Activated CD4-positive, alpha-beta T cell treated with anti-CD3 and anti-CD28 coated beads, Interleukin-2, amount 10 ng/mL, durations not matched to agents 7 days and 5 days (primary cell): ENCODE results near the gene RHCG. TPM values are rescaled to one million over a fixed set of nuclear protein-coding genes. Genes with fewer than 3 reads are reported as not detected.
"Not testable (repeated sequence)": the region's sequence is repeated elsewhere in the genome, so short reads cannot be mapped to it uniquely, and the experiment has no call there.

ENCODE experiments used
- CTCF ChIA-PET: fragments of 350-600 bp; sonication (Branson Sonifier 250); formaldehyde crosslinking; loops from one replicate; lab custom pipeline; 2021; ENCODE audit warnings: antibody characterized with exemption; lab: Charles Lee
- POLR2A ChIA-PET: fragments of 350-600 bp; sonication (Branson Sonifier 250); formaldehyde crosslinking; loops from one replicate; lab custom pipeline; 2021; ENCODE audit warnings: antibody characterized with exemption; lab: Charles Lee
- DNase-seq: peaks from one replicate; pipeline ENCODE4 v3.0.0-alpha.2; 2020
- H3K27ac Mint-ChIP-seq: one replicate; pipeline ENCODE4 v1.8.0; 2021; ENCODE audit warnings: mild to moderate bottlenecking, moderate library complexity, mixed read lengths
- H3K27me3 Mint-ChIP-seq: one replicate; pipeline ENCODE4 v1.8.0; 2021; ENCODE audit warnings: mixed read lengths
- H3K36me3 Mint-ChIP-seq: one replicate; pipeline ENCODE4 v1.8.0; 2021; ENCODE audit warnings: low read depth, mixed read lengths
- H3K4me1 Mint-ChIP-seq: one replicate; pipeline ENCODE4 v1.8.0; 2021; ENCODE audit warnings: mixed read lengths
- H3K4me3 Mint-ChIP-seq: one replicate; pipeline ENCODE4 v1.8.0; 2021; ENCODE audit warnings: mild to moderate bottlenecking, moderate library complexity, mixed read lengths
- H3K9me3 Mint-ChIP-seq: one replicate; pipeline ENCODE4 v1.8.0; 2021; ENCODE audit warnings: mixed read lengths
- total RNA-seq, 2 experiments: library from RNA; stranded (reverse); gene quantifications; one replicate each; pipeline ENCODE4 v1.2.3, GENCODE V29; 2021

The RHCG gene
- total RNA-seq, 2 experiments from 2014 or later = not detected

- Mint-ChIP-seq H3K27me3 (peaks cover 15% of the 10 kb centered on the region), H3K36me3 (no peaks in the 10 kb centered on the region), H3K4me3 (no peak overlapping the region), H3K4me1 (peaks cover 4% of the 10 kb centered on the region), H3K9me3 (no peaks in the 10 kb centered on the region), H3K27ac (no peak overlapping the region)
- ChIA-PET CTCF (no interaction called here), POLR2A (no interaction called here)
- no peak for DNase-seq
These were observed 13.3 kb downstream of the RHCG start for GRCh38 chr15:89483079-89483478.

GRCh38 chr15:89482139-89482538 lies 14.2 kb downstream of the RHCG start:
- Mint-ChIP-seq H3K9me3 (no peaks in the 10 kb centered on the region), H3K27me3 (peaks cover 14% of the 10 kb centered on the region), H3K27ac (no peak overlapping the region), H3K4me3 (no peak overlapping the region), H3K4me1 (peaks cover 4% of the 10 kb centered on the region), H3K36me3 (no peaks in the 10 kb centered on the region)
- CTCF ChIA-PET = no interaction called here
- DNase-seq = no peak
- POLR2A ChIA-PET = no interaction called here

DNA sequence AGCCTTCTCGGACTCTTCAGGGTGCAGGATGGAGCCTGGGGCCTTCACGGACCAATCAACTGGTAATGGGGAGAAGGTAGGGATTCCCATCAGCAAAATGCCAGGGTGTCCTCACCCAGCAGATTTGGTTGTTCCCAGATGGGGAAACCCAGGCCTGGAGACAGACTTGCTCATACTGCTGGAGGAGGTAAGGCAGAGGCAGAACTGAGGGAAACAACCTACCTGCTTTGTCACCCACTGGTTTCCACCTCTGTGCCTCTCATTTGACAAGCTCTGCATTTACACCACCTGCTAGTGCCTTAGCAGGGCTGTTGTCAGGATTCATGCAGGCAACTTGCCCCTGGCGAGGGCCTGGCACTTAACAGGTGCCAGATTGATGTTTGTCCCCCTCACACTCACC lies 15.9 kb downstream of the RHCG start:
- CTCF ChIA-PET = no interaction called here
- Mint-ChIP-seq H3K27ac (no peak overlapping the region), H3K27me3 (peaks cover 5% of the 10 kb centered on the region), H3K36me3 (no peaks in the 10 kb centered on the region), H3K4me3 (no peak overlapping the region), H3K9me3 (no peaks in the 10 kb centered on the region), H3K4me1 (no peaks in the 10 kb centered on the region)
- DNase-seq = no peak
- POLR2A ChIA-PET = no interaction called here

GRCh38 chr15:89479173-89479572 lies 17.2 kb downstream of the RHCG start:
- ChIA-PET POLR2A (no interaction called here), CTCF (no interaction called here)
- H3K4me1 Mint-ChIP-seq = no peaks in the 10 kb centered on the region
- DNase-seq = no peak
- H3K9me3 Mint-ChIP-seq = no peaks in the 10 kb centered on the region
- H3K4me3 Mint-ChIP-seq = no peak overlapping the region
- no peak overlapping the region for H3K27ac Mint-ChIP-seq
- no peaks in the 10 kb centered on the region for H3K27me3 Mint-ChIP-seq
- no peaks in the 10 kb centered on the region for H3K36me3 Mint-ChIP-seq

- DNase-seq = no peak
- Mint-ChIP-seq H3K4me3 (no peak overlapping the region), H3K36me3 (no peaks in the 10 kb centered on the region), H3K4me1 (no peaks in the 10 kb centered on the region), H3K27me3 (no peaks in the 10 kb centered on the region), H3K27ac (no peak overlapping the region), H3K9me3 (no peaks in the 10 kb centered on the region)
- CTCF ChIA-PET = interaction anchor here (1.2 kb wide), 1 partner anchor 59 kb away, joined by 3 read pairs; no protein-coding TSS in a partner anchor
- POLR2A ChIA-PET = no interaction called here
These were observed 18.8 kb downstream of the RHCG start for GRCh38 chr15:89477411-89478242.

- Mint-ChIP-seq H3K27ac (no peak overlapping the region), H3K36me3 (no peaks in the 10 kb centered on the region), H3K4me3 (no peak overlapping the region), H3K27me3 (peaks cover 10% of the 10 kb centered on the region), H3K4me1 (no peaks in the 10 kb centered on the region), H3K9me3 (no peaks in the 10 kb centered on the region)
- POLR2A ChIA-PET = no interaction called here
- CTCF ChIA-PET = interaction anchor here (0.5 to 1.1 kb wide), 4 partner anchors 26 to 456 kb away, joined by 3 read pairs; no protein-coding TSS in a partner anchor
- no peak for DNase-seq
These were observed 20.7 kb downstream of the RHCG start for GRCh38 chr15:89475661-89476060.

DNA sequence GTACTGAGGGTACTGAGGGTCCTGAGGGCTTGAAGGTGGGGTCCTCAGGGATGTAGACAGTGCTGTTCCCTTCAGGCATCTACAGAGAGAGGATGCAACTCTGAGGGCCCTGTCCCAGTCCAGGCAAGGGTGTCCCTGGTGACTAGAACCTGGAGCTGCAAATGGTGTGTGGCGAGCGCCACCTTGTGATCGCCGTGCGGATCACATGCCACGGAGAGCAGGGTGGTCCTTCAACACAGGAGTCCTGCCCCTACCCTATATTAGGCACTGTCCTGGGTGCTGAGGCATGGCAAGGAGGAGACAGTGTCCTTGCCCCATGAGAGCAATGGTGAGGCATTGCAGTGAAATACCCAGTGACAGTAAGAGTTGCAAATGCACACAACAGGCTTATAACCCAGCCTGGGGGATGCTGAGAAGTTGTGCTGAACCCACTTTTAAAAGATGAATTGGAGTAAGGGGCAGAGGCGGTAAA lies 23.6 kb downstream of the RHCG start:
- Mint-ChIP-seq H3K27me3 (peaks cover 23% of the 10 kb centered on the region), H3K27ac (no peak overlapping the region), H3K9me3 (no peaks in the 10 kb centered on the region), H3K4me3 (no peak overlapping the region), H3K36me3 (no peaks in the 10 kb centered on the region), H3K4me1 (no peaks in the 10 kb centered on the region)
- CTCF ChIA-PET = interaction anchor here (1.0 to 3.0 kb wide), 4 partner anchors 13 to 114 kb away, joined by 3 to 16 read pairs (median 8); no protein-coding TSS in a partner anchor
- POLR2A ChIA-PET = no interaction called here
- DNase-seq = peak; percentile 46

- Mint-ChIP-seq H3K9me3 (no peaks in the 10 kb centered on the region), H3K4me3 (no peak overlapping the region), H3K27me3 (peaks cover 23% of the 10 kb centered on the region), H3K36me3 (no peaks in the 10 kb centered on the region), H3K4me1 (no peaks in the 10 kb centered on the region), H3K27ac (no peak overlapping the region)
- DNase-seq = no peak
- CTCF ChIA-PET = no interaction called here
- POLR2A ChIA-PET = no interaction called here
These were observed 26.8 kb downstream of the RHCG start for GRCh38 chr15:89469426-89470096.

DNA sequence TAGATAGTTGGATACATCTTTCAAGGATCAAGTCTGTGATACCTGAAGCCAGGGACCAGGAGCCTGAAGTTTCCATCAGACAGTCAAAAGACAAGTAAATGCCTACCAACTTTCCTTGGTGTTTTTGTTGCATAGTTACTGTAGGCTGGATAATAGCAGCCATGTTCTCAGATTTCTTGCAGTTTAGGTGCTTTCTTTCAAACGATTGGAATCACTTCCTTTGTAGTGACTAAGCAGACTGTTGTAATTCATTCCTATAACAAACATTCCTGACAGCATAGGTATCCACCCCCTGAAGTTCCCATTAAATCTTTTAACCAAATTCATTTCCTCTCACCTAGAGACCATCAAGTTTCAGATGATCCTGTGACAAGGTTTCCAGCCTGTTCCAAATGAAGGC lies 27.6 kb downstream of the RHCG start:
- H3K36me3 Mint-ChIP-seq, DNase-seq, H3K27ac Mint-ChIP-seq, POLR2A ChIA-PET, CTCF ChIA-PET, H3K4me1 Mint-ChIP-seq, H3K9me3 Mint-ChIP-seq, H3K4me3 Mint-ChIP-seq: not testable (repeated sequence)
- H3K27me3 Mint-ChIP-seq = peaks cover 23% of the 10 kb centered on the region

GRCh38 chr15:89463113-89463512 lies 33.3 kb downstream of the RHCG start:
- no peaks in the 10 kb centered on the region for H3K4me1 Mint-ChIP-seq
- H3K27ac Mint-ChIP-seq = no peak overlapping the region
- H3K9me3 Mint-ChIP-seq = no peaks in the 10 kb centered on the region
- H3K27me3 Mint-ChIP-seq = peaks cover 1% of the 10 kb centered on the region
- CTCF ChIA-PET = no interaction called here
- no peak overlapping the region for H3K4me3 Mint-ChIP-seq
- no peaks in the 10 kb centered on the region for H3K36me3 Mint-ChIP-seq
- POLR2A ChIA-PET = no interaction called here
- DNase-seq = no peak

DNA sequence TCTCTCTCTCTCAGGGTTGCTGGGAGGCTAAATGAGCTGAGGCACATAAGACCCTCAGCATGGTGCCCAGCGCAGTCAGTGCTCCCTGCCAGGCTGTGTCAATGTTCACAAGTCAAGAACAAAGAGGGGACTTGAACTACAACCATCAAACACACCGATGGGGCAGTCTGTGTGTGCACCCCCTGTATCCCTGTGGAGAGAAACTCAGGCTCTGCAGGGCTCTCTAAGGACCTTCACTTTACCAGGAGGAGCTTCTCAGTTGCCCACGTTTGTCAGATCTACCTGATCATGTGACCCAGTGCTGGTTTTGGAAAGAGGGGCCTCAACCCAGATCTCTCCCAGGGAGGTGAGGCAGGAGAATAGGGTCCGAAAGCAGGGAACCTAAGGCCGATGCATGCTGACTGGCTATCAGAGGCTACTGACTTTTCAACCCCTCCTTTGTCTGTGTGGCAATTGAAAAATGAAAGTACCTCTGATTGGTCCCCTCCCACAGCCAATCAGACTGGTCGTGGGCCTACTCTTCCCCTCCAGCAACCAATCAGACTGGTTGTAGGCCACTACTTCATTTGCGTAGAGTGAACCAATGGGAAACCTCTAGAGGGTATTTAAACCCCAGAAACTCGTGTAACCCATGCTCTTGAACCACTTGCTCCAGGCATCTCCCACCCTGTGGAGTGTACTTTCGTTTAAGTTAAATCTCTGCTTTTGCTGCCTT lies 34.0 kb downstream of the RHCG start:
- Mint-ChIP-seq H3K9me3 (no peaks in the 10 kb centered on the region), H3K4me1 (no peaks in the 10 kb centered on the region), H3K27ac (no peak overlapping the region), H3K36me3 (no peaks in the 10 kb centered on the region), H3K4me3 (no peak overlapping the region), H3K27me3 (peaks cover 1% of the 10 kb centered on the region)
- CTCF ChIA-PET = no interaction called here
- POLR2A ChIA-PET = no interaction called here
- peak; percentile 12 for DNase-seq

GRCh38 chr15:89461386-89461785 lies 35.0 kb downstream of the RHCG start:
- Mint-ChIP-seq H3K4me3 (no peak overlapping the region), H3K36me3 (no peaks in the 10 kb centered on the region), H3K27me3 (peaks cover 1% of the 10 kb centered on the region), H3K9me3 (peaks cover 3% of the 10 kb centered on the region), H3K27ac (no peak overlapping the region), H3K4me1 (peaks cover 3% of the 10 kb centered on the region)
- no peak for DNase-seq
- ChIA-PET POLR2A (no interaction called here), CTCF (no interaction called here)

DNA sequence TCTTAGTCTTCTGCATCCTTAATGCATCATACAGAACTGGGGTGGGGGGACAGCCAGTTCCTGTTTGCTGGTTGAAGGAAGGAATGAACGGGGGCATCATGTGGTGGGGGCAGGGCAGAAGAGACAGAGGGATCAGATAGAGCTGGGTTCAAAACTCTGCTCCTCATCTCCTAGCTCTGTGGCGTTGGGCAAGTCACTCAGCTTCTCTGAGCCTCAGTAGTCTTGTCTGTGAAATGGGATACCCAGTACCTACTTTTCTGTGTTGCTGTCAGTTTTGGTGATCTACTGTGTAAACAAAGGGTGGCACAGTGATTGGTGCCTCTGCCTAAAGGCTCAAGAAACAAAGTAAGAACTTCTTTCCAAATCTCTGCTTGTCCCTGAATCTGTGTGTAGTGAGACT lies 36.3 kb downstream of the RHCG start:
- H3K4me1 Mint-ChIP-seq = peaks cover 3% of the 10 kb centered on the region
- POLR2A ChIA-PET = no interaction called here
- H3K36me3 Mint-ChIP-seq = no peaks in the 10 kb centered on the region
- H3K9me3 Mint-ChIP-seq = peaks cover 3% of the 10 kb centered on the region
- peaks cover 1% of the 10 kb centered on the region for H3K27me3 Mint-ChIP-seq
- H3K4me3 Mint-ChIP-seq = no peak overlapping the region
- no peak overlapping the region for H3K27ac Mint-ChIP-seq
- CTCF ChIA-PET = interaction anchor here (0.7 kb wide), 1 partner anchor 12 kb away, joined by 3 read pairs; no protein-coding TSS in a partner anchor
- DNase-seq = no peak
